H1 (cell line): ENCODE results near the gene UBE2E2. TPM values are rescaled to one million over a fixed set of nuclear protein-coding genes. Genes with fewer than 3 reads are reported as not detected.

ENCODE experiments used
- CTCF ChIA-PET: fragments of 300-600 bp; sonication (Branson Sonifier 250); formaldehyde crosslinking; loops from one replicate; lab custom pipeline; 2021; ENCODE audit not compliant: partially characterized antibody; lab: Charles Lee
- POLR2A ChIA-PET: fragments of 300-600 bp; sonication (Branson Sonifier 250); formaldehyde crosslinking; loops from one replicate; lab custom pipeline; 2021; ENCODE audit warnings: inconsistent platforms; ENCODE audit not compliant: partially characterized antibody; lab: Charles Lee
- DNase-seq, 2 experiments: peaks; one replicate each; pipeline versions ENCODE4 v3.0.0 to v3.0.0-alpha.2; 2010 to 2022; ENCODE audit warnings: low spot score in 2 of 2, low read depth in 1 of 2, mixed read lengths in 1 of 2
- FAIRE-seq: peaks from 2 replicates; lab custom pipeline; 2011; peaks lifted over from hg19 to GRCh38; lab: Jason Lieb, UNC
- H2AFZ ChIP-seq: 2 replicates; pipeline ENCODE4 v1.8.1; 2012; ENCODE audit warnings: low read length, inconsistent platforms
- H2AK5ac ChIP-seq: 2 replicates; pipeline ENCODE4 v1.6.1; 2013; ENCODE audit warnings: low read depth, low read length
- H2BK120ac ChIP-seq: replicated peaks from 2 replicates; pipeline ENCODE3; 2013; ENCODE audit warnings: low read depth, low read length, inconsistent platforms
- H2BK12ac ChIP-seq: 2 replicates; pipeline ENCODE4 v1.6.1; 2013; ENCODE audit warnings: low read depth, low read length
- H2BK15ac ChIP-seq: 2 replicates; pipeline ENCODE4 v1.6.1; 2013; ENCODE audit warnings: low read length
- H2BK20ac ChIP-seq: 2 replicates; pipeline ENCODE4 v1.6.1; 2013; ENCODE audit warnings: low read length
- H2BK5ac ChIP-seq: 2 replicates; pipeline ENCODE4 v1.6.1; 2013; ENCODE audit warnings: low read depth, low read length
- H3K14ac ChIP-seq: 2 replicates; pipeline ENCODE4 v1.6.1; 2013; ENCODE audit warnings: inconsistent platforms; ENCODE audit not compliant: insufficient read length
- H3K18ac ChIP-seq: 2 replicates; pipeline ENCODE4 v1.6.1; 2013; ENCODE audit warnings: low read length; ENCODE audit errors: extremely low read depth
- H3K23ac ChIP-seq: 2 replicates; pipeline ENCODE4 v1.6.1; 2013; ENCODE audit warnings: inconsistent platforms; ENCODE audit not compliant: insufficient read length
- H3K23me2 ChIP-seq: 2 replicates; pipeline ENCODE4 v1.6.1; 2013; ENCODE audit warnings: low read depth, low read length
- H3K27ac ChIP-seq: 2 replicates; pipeline ENCODE4 v1.6.1; 2011; ENCODE audit warnings: low read depth, low read length, inconsistent platforms
- H3K27me3 ChIP-seq, 4 experiments: replicated peaks in 1 of 4; 1 replicate in 1 of 4; 2 replicates in 3 of 4; pipeline versions ENCODE4 v1.6.1 to v1.8.1; 2011 to 2013; ENCODE audit warnings: low read length in 3 of 4, mild to moderate bottlenecking in 3 of 4, inconsistent platforms in 2 of 4, mixed read lengths in 2 of 4, moderate library complexity in 1 of 4; ENCODE audit not compliant: control insufficient read depth in 3 of 4, insufficient read depth in 3 of 4; ENCODE audit errors: extremely low read depth in 1 of 4
- H3K36me3 ChIP-seq, 4 experiments: 2 replicates each; pipeline versions ENCODE4 v1.6.1 to v1.8.1; 2011 to 2013; ENCODE audit warnings: mild to moderate bottlenecking in 4 of 4, low read length in 3 of 4, moderate library complexity in 2 of 4, control low read depth in 1 of 4, inconsistent platforms in 1 of 4; ENCODE audit not compliant: insufficient read depth in 4 of 4, control insufficient read depth in 2 of 4
- H3K4ac ChIP-seq: replicated peaks from 2 replicates; pipeline ENCODE3; 2013; ENCODE audit warnings: low read length, low read depth, mixed read lengths, inconsistent platforms; ENCODE audit not compliant: insufficient read length
- H3K4me1 ChIP-seq, 4 experiments: replicated peaks in 1 of 4; 1 replicate in 1 of 4; 2 replicates in 3 of 4; pipeline versions ENCODE4 v1.6.1 to v1.8.1; 2011 to 2013; ENCODE audit warnings: low read length in 3 of 4, inconsistent platforms in 2 of 4, mixed read lengths in 1 of 4; ENCODE audit not compliant: insufficient read depth in 4 of 4, control insufficient read depth in 3 of 4
- H3K4me2 ChIP-seq, 2 experiments: 2 replicates each; pipeline versions ENCODE4 v1.6.1 to v1.8.1; 2011 to 2013; ENCODE audit warnings: low read depth in 2 of 2, low read length in 2 of 2, control low read depth in 1 of 2, inconsistent platforms in 1 of 2, mild to moderate bottlenecking in 1 of 2; ENCODE audit not compliant: insufficient read depth in 1 of 2
- H3K4me3 ChIP-seq, 4 experiments: fragments of 200-600, 300-600 bp in 1 of 4; sonication (generic), shearing (Covaris generic), sonication (Bioruptor Twin) in 1 of 4; 2 replicates each; pipeline versions ENCODE4 v1.5.1 to v1.8.1; 2011 to 2016; ENCODE audit warnings: low read length in 4 of 4, low read depth in 3 of 4, control low read depth in 2 of 4, inconsistent platforms in 2 of 4, mild to moderate bottlenecking in 2 of 4, mixed read lengths in 1 of 4, moderate library complexity in 1 of 4; ENCODE audit not compliant: insufficient read depth in 2 of 4; ENCODE audit errors: extremely low read depth in 1 of 4
- H3K56ac ChIP-seq: replicated peaks from 2 replicates; pipeline ENCODE3; 2013; ENCODE audit warnings: low read depth, mild to moderate bottlenecking, mixed read lengths, low read length, inconsistent platforms; ENCODE audit not compliant: insufficient read length
- H3K79me1 ChIP-seq: 2 replicates; pipeline ENCODE4 v1.6.1; 2013; ENCODE audit warnings: low read depth, low read length, control low read depth
- H3K79me2 ChIP-seq, 2 experiments: 2 replicates each; pipeline versions ENCODE4 v1.6.1 to v1.8.1; 2012 to 2013; ENCODE audit warnings: low read length in 2 of 2, mild to moderate bottlenecking in 2 of 2, inconsistent platforms in 1 of 2; ENCODE audit not compliant: insufficient read depth in 2 of 2, control insufficient read depth in 1 of 2
- H3K9ac ChIP-seq, 4 experiments: replicated peaks in 1 of 4; 1 replicate in 1 of 4; 2 replicates in 3 of 4; pipeline versions ENCODE4 v1.6.1 to v1.8.1; 2011 to 2013; ENCODE audit warnings: low read depth in 3 of 4, low read length in 3 of 4, control low read depth in 2 of 4, mild to moderate bottlenecking in 2 of 4, moderate library complexity in 2 of 4, inconsistent platforms in 1 of 4; ENCODE audit errors: extremely low read depth in 1 of 4
- H3K9me3 ChIP-seq, 2 experiments: 2 replicates each; pipeline versions ENCODE4 v1.6.1 to v1.8.1; 2012 to 2013; ENCODE audit warnings: mild to moderate bottlenecking in 2 of 2, moderate library complexity in 2 of 2, control low read depth in 1 of 2, inconsistent platforms in 1 of 2, low read depth in 1 of 2, low read length in 1 of 2, mixed read lengths in 1 of 2; ENCODE audit not compliant: insufficient read depth in 2 of 2
- H4K20me1 ChIP-seq, 2 experiments: replicated peaks in 1 of 2; 2 replicates each; pipeline versions ENCODE3 to v1.8.1; 2011 to 2013; ENCODE audit warnings: inconsistent platforms in 2 of 2, low read length in 2 of 2, mild to moderate bottlenecking in 1 of 2; ENCODE audit not compliant: insufficient read depth in 2 of 2, control insufficient read depth in 1 of 2
- H4K5ac ChIP-seq: 2 replicates; pipeline ENCODE4 v1.6.1; 2013; ENCODE audit warnings: low read length, low read depth, mixed read lengths, inconsistent platforms; ENCODE audit not compliant: insufficient read length
- H4K8ac ChIP-seq: 2 replicates; pipeline ENCODE4 v1.8.0; 2013; ENCODE audit warnings: mild to moderate bottlenecking, moderate library complexity, low read length, inconsistent platforms; ENCODE audit not compliant: insufficient read depth; ENCODE audit errors: extremely low read depth
- H4K91ac ChIP-seq: replicated peaks from 2 replicates; pipeline ENCODE3; 2013; ENCODE audit warnings: low read length, mixed read lengths, inconsistent platforms; ENCODE audit not compliant: insufficient read length
- CHD1 ChIP-seq: IDR thresholded peaks from 2 replicates; pipeline ENCODE4 v1.6.1; 2012; ENCODE audit warnings: low read depth, low read length, improper control_type of control experiment
- EP300 ChIP-seq, 2 experiments: IDR thresholded peaks; 1 replicate in 1 of 2; 2 replicates in 1 of 2; pipeline ENCODE4 v1.6.1; 2011 to 2012; ENCODE audit warnings: low read depth in 2 of 2, low read length in 2 of 2, mild to moderate bottlenecking in 2 of 2, borderline replicate concordance in 1 of 2, inconsistent platforms in 1 of 2, moderate library complexity in 1 of 2
- EZH2 ChIP-seq: fragments of 200-600 bp; sonication (generic); IDR thresholded peaks from 2 replicates; pipeline ENCODE4 v1.7.1; 2012; ENCODE audit warnings: low read depth, mild to moderate bottlenecking, moderate library complexity, low read length, inconsistent platforms; ENCODE audit not compliant: severe bottlenecking
- JUN ChIP-seq: IDR thresholded peaks from 2 replicates; pipeline ENCODE4 v1.6.1; 2011; ENCODE audit warnings: low read depth, mild to moderate bottlenecking, improper control_type of control experiment, low read length
- KDM1A ChIP-seq: fragments of 200-600, 300-600 bp; sonication (generic); IDR thresholded peaks from 2 replicates; pipeline ENCODE4 v1.7.1; 2016; ENCODE audit warnings: mild to moderate bottlenecking, low read length, borderline replicate concordance
- RBBP5 ChIP-seq: IDR thresholded peaks from 2 replicates; pipeline ENCODE4 v1.7.1; 2012; ENCODE audit warnings: low read depth, mild to moderate bottlenecking, inconsistent platforms, low read length, moderate library complexity, borderline replicate concordance
- RFX5 ChIP-seq: IDR thresholded peaks from 2 replicates; pipeline ENCODE4 v1.6.1; 2011; ENCODE audit warnings: low read depth, low read length, improper control_type of control experiment, borderline replicate concordance
- RNF2 ChIP-seq: fragments of 200-900, 300-1000 bp; sonication (generic); IDR thresholded peaks from 2 replicates; pipeline ENCODE4 v1.7.1; 2016; ENCODE audit warnings: borderline replicate concordance, low read depth, mild to moderate bottlenecking, antibody characterized with exemption, low read length; ENCODE audit not compliant: poor library complexity, severe bottlenecking; ENCODE audit errors: missing control alignments
- SAP30 ChIP-seq: fragments of 300-600 bp; sonication (generic); IDR thresholded peaks from 2 replicates; pipeline ENCODE4 v1.7.1; 2012; ENCODE audit warnings: low read length, moderate library complexity, mild to moderate bottlenecking, inconsistent platforms; ENCODE audit not compliant: insufficient read depth, insufficient replicate concordance
- SP4 ChIP-seq: IDR thresholded peaks from 2 replicates; pipeline ENCODE4 v1.6.1; 2012; ENCODE audit warnings: low read length, inconsistent platforms
- SUZ12 ChIP-seq: fragments of 200-600 bp; sonication (generic); IDR thresholded peaks from 2 replicates; pipeline ENCODE4 v1.6.1; 2012; ENCODE audit warnings: mild to moderate bottlenecking, inconsistent platforms, low read length, moderate library complexity, mixed read lengths
- TBP ChIP-seq: IDR thresholded peaks from 2 replicates; pipeline ENCODE4 v1.6.1; 2011; ENCODE audit warnings: low read depth, low read length, improper control_type of control experiment
- WGBS, 2 experiments: shearing (Covaris generic) in 1 of 2; methylation state at CpG; one replicate each; pipeline versions ENCODE4 v1.1.6 to v1.1.7; 2013 to 2015; ENCODE audit warnings: low lambda C conversion rate in 2 of 2, mixed read lengths in 2 of 2, inconsistent platforms in 1 of 2, low coverage in 1 of 2, missing lambda C conversion rate in 1 of 2; ENCODE audit not compliant: insufficient replicate concordance in 2 of 2, insufficient coverage in 1 of 2, insufficient read length in 1 of 2; ENCODE audit errors: extremely low coverage in 1 of 2, missing lambda C conversion rate in 1 of 2; 5-methylcytosine and 5-hydroxymethylcytosine counted together
- polyA plus RNA-seq, 7 experiments: library from polyadenylated mRNA; depleted of rRNA in 3 of 7; stranded (reverse) in 5 of 7; unstranded in 2 of 7; fragments of >200 nt in 5 of 7; fragments of 200-250 nt in 2 of 7; gene quantifications; 1 replicate in 5 of 7; 2 replicates in 1 of 7; 4 replicates in 1 of 7; pipeline versions ENCODE4 v1.2.1 to v1.2.3, GENCODE V29; 2011 to 2013; ENCODE audit warnings: missing spikeins in 2 of 7, mixed read lengths in 2 of 7
- total RNA-seq: library from RNA; stranded (reverse); fragmentation: NEBNext Ultra II Directional; extraction: Animal tissue kit (Norgen Biotek cat#: 25700); gene quantifications from 2 replicates; pipeline ENCODE4 v1.2.1, GENCODE V29; 2021

UBE2E2 gene
- total and polyA plus RNA-seq, 2 of the 8 experiments (the other 6 are each of a cell fraction or from before 2014, with no cell fraction given): 57.6 to 70.6 TPM

GRCh38 chr3:23474580-23475357, 271.6 kb downstream of the UBE2E2 start:
- Histone ChIP-seq H3K4me1 (no peaks in the 10 kb centered on the region; a peak in 1 of 7 replicates), H2BK12ac (no peak overlapping the region), H3K4me2 (no peak overlapping the region), H4K8ac (no peak overlapping the region), H3K4ac (no peak overlapping the region), H2BK15ac (no peak overlapping the region), H3K36me3 (no peaks in the 10 kb centered on the region), H3K79me1 (no peaks in the 10 kb centered on the region), H2BK120ac (no peak overlapping the region), H2BK5ac (no peak overlapping the region), H3K56ac (no peak overlapping the region), H3K27ac (no peak overlapping the region), H4K5ac (no peak overlapping the region), H3K14ac (no peak overlapping the region), H3K27me3 (no peaks in the 10 kb centered on the region), H3K9ac (no peak overlapping the region), H2AK5ac (no peak overlapping the region), H3K23me2 (no peaks in the 10 kb centered on the region), H4K91ac (no peak overlapping the region), H4K20me1 (no peaks in the 10 kb centered on the region), H3K18ac (no peak overlapping the region), H2BK20ac (no peak overlapping the region), H3K4me3 (no peak overlapping the region), H3K9me3 (no peaks in the 10 kb centered on the region), H3K23ac (no peak overlapping the region), H2AFZ (no peak overlapping the region), H3K79me2 (peaks cover 0 to 6% of the 10 kb centered on the region in 2 experiments; a peak in 1 of 4 replicates)
- no peak for FAIRE-seq
- no peak for DNase-seq
- ChIA-PET POLR2A (no interaction called here), CTCF (no interaction called here)
- WGBS, 2 experiments: 86 to 88% methylated on average over 1 to 4 of the region's 4 CpGs
- no peak for TF ChIP-seq JUN
- no peak for TF ChIP-seq TBP
- no peak for TF ChIP-seq RNF2
- no peak for TF ChIP-seq KDM1A
- no peak for TF ChIP-seq EP300 (IDR thresholded peaks at IDR 0.05; ENCODE audit: borderline replicate concordance in 1 of 2, low read depth in 2 of 2, low read length in 2 of 2)
- TF ChIP-seq RBBP5: no peak
- no peak for TF ChIP-seq EZH2
- no peak for TF ChIP-seq CHD1
- TF ChIP-seq RFX5: no peak
- TF ChIP-seq SUZ12: no peak
- TF ChIP-seq SP4: no peak
- TF ChIP-seq SAP30: no peak
